NCI-H748 (cell line): ENCODE results near the gene POLR3G.

Source experiments
- DNase-seq: peaks from one replicate; lab custom pipeline; 2025; ENCODE audit not compliant: unreplicated experiment; lab: John Stamatoyannopoulos, UW

Gene POLR3G

DNA sequence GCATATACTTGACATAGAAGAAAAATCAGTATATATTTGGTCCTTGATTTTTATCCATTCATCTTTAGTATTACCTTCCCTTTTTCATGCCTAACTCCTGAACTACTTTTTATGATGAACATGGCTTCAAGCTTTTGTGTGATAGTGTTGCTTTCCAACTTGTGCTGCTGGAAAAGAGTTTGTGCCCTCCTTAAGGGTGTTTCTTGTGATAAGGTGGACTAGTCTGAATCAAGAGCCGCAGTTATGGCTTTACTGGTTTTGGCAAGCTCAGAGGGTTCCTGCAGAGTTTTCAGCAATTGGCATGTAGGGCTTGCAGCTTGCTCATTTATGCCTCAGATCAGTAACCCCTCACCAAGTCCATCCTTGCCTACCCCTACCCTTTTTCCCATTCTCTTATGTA, 20.5 kb downstream of the POLR3G start:
- DNase-seq: no peak

- DNase-seq: no peak
Observed at GRCh38 chr5:90503596-90503995, 28.9 kb downstream of the POLR3G start.

- no peak for DNase-seq
Observed at GRCh38 chr5:90504743-90505142, 30.1 kb downstream of the POLR3G start.

DNA sequence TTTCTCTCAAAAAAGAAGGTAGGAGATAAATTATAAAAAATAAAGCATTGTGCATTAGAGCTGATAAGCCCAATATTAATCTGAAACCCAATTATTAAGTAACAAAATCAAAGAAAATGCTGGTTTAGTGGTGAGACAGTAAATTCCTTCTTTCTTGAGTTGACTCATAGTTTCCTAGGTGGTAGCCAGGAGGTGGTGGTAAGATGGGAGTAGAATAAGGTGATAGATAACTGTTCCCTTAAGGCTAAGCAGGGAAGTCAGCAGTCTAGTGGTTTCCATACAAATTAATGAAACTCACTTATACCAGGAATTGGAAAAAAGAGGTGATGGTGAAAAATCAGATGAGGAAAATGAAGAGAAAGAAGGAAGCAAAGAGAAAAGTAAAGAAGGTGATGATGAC, 31.6 kb downstream of the POLR3G start:
- no peak for DNase-seq

DNA sequence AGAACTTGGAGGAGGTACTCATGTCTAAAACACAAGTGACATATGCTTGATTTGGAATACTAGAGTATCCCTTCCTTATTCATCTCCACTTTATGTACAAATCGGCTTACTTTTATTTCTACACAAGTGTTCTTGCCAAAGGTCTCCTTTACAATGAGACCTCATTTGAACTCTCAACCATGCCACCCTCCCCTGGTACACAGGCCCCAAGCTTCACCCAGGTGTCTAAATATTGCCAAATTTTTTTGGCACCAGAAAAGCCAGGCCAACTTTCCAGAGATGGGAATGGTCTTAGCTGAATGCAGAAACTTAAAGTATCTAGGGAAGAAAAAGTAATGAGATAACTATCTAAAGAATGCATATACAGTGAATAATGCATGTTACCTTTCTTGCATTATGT, 35.8 kb downstream of the POLR3G start:
- DNase-seq: no peak

GRCh38 chr5:90514520-90514919, 39.9 kb downstream of the POLR3G start:
- no peak for DNase-seq

DNA sequence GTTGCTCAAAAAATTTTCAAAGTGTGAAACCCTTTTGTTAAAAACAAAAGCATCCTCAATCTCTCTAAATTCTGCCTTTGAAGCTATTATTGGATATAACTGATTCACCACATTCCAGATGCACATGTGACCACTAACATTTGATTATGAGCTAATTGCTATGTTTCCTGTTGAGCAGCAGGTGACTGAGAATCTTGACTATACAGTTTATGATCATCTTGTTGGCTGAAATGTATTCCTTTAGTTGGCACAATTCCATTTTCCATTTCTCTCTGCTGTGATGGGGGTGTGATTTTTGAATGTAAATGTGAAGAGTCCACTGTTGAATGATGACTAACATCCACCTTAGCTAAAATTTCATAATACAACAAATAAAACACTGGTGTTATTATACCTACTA, 44.0 kb downstream of the POLR3G start:
- DNase-seq: peak; percentile 99

- DNase-seq: peak; percentile 99
Observed at GRCh38 chr5:90519081-90519480, 44.4 kb downstream of the POLR3G start.

DNA sequence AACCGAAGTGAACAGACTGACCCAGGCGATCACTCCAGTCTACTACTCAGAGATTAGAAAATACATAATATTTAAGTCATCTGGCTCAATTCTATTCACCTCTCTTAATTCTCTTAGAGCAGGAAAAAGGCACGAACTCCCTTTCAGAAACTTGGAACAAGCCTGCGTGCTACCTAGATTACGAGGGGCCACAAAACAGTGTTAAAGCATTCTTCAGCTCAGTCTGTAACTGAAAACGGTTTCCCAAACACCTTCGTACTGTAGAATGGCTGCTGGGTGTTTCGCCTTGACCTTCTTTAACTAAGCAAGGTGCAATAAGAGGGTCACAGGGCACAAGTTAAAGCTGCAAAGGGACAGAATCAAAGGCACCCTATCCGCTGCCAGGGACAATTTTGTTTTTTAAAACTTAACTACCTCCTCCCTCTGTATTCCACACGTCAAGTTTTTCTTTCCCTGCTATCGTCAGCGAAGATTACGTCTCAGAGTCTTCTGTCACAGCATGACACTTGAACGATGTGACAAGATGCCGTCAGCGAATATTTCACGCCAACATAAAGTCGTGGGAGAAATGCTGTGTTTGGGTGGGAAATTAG, 54.0 kb downstream of the POLR3G start:
- DNase-seq: peak; percentile 48

DNA sequence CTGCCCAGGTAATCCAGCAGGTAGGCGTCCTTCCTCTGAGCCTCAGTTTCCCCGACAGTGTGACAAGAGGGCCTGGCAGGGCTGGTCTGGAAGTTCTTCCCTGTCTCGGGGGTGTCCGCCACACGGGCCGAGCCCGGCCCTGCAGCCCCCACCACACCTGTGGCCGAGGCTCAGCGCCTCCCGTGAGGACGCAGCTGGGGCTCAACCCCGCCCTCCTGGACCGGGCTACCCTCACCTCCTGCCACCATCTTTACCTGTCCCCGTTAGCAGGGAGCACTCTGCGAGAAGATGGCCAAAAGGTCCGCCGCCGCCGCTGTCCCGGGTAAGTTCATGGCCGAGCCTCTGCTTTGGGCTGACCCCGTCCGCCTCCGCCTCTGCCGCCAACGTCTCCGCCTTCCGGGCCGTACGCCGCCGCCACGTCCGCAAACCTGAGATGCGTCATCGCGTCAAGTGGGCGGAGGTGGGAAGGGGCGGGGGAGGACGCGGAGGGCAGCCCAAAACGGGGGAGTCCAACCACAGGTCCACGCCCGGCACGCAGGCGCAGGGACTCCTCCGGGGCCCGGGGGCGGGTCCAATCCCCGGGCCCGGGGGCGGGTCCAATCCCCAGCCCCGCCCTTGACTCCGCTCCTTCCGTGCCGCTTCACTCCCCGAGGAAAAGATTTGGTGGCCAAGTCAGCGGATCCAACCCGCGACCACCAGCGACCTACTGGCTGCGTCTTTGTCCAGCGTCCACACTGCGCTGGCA, 54.7 kb downstream of the POLR3G start, which contains the start of gene LYSMD3:
LYSMD3 (minus strand) TSS at position 391 of the 745 bp plus-strand sequence. CDS start 4,295 bp downstream, outside the sequence.
- DNase-seq: peak; percentile 98

DNA sequence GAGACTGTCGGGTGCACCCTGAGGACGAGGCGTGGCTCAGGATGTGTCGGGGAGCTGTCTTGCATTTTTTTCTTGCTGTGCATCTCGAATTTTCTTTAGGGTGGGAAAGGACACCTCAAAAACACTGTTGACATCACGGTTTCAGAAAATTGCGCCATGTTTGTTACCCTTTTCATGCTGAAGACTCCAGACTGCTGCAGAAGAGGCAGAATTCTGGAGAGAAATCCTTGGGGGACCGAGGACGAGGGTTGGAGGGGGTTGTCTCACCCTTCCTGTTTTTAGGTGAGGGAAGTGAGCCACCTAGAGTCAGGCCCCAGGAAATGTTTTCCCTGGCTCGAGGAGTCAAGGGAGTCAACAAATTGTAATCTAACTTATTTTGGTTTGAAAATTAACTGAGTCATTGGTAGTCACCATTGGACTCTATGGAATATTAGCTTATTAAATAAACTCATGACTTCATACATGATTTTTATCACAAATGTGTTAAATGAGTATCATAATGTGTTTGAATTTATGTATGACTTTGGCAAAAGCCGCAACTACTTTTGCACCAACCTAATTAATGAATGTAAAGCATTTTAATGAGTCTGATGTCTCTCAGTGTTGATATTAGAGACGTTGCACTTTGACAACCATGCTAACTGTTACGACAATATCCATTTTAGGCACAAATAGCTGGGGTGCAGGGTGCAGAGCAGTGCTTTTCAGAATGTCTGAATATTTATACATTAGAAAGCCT, 55.4 kb downstream of the POLR3G start:
- peak; percentile 87 for DNase-seq

DNA sequence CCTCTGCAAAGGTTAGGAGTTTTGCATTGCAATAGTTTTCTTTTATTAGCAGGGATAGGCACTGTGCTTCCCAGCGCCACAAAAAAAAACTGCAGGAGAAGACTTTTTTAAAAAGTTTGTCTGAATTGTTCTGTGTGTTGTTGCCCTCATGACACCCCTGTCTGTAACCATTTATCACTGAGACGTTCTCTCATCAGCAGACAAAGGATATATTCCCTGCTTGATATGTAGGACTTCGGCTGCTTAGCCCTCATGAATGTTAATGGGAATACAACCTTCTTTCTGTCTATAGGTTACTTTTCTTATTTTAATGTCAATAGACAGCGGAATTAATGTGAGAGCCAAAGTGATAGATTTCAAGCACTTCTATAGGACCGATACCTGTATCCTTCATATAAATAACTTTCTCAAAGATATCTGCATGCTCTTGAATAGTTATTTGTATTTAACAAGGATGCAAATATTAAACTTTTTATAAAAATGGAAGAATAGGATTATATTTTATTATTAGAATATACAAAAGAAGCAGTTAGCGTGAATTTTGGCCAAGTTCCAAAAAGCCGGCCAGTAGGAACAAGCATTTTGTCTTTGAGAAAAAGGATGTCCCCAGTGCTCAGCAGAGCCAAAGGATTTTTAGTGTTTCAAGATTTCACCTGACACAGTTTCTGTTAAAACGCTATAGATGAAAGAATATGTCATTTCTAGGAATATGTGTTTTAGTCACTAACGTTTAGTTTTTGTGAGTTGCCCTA, 56.2 kb downstream of the POLR3G start:
- DNase-seq: peak; percentile 50

- DNase-seq: no peak
Observed at GRCh38 chr5:90533794-90534193, 59.1 kb downstream of the POLR3G start.

- peak; percentile 35 for DNase-seq
Observed at GRCh38 chr5:90534922-90535321, 60.3 kb downstream of the POLR3G start.

GRCh38 chr5:90542827-90543519, 68.3 kb downstream of the POLR3G start:
- DNase-seq: no peak

DNA sequence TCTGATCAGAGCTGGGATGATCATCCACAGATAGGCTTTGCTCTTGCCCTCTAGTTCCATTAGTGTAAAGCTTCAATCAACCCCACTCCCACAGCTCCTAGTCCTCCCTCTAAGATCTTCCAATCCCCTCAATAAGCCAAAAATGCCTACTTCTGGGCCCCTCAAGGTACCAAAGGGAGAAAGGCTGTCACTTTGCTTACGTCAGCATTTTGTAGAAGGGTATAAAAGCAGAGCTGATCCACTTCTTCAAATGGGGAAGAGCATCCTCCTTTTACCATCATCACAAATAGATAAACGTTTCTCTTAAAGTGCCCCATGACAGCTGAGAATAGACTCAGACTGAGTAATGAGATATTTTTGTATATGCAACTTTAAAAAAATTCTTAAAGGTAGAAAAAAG, 70.8 kb downstream of the POLR3G start:
- no peak for DNase-seq

- DNase-seq: no peak
Observed at GRCh38 chr5:90546216-90546837, 71.7 kb downstream of the POLR3G start.

GRCh38 chr5:90547072-90547536, 72.4 kb downstream of the POLR3G start:
- DNase-seq: peak; percentile 84

DNA sequence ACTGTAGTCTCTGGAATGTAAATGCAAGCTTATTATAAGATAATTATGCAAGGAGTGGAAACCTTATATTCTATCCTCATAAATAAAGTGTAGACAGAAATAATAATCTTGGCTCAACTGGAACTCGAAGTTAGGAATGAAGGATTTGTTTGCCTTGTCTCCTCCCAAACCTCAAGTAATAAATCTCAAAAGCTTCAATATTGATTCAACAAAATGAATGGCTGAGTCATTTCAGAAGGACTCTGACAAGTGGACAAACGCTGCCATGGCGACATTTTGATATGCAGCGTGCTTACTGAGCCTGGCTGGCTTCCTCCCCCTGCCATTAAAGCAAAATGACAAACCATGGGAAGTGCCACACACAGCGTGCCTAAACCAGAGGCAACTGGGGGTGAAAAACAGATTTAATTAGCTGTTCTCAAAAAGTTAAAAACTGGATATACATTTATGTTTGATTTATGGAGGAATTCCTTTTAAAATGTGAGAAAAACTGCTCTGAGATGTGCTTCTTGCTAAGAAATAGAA, 73.5 kb downstream of the POLR3G start:
- peak; percentile 96 for DNase-seq

GRCh38 chr5:90549223-90549622, 74.6 kb downstream of the POLR3G start:
- DNase-seq: no peak
